Measurements from ENCODE around the gene HMCN2.

HMCN2 gene

GRCh38 chr9:130345897-130346385, 80.4 kb downstream of the HMCN2 start:
- DNase-seq (ENCODE audit: low spot score), result no peak

GRCh38 chr9:130346431-130346830, 80.9 kb downstream of the HMCN2 start:
- DNase-seq (ENCODE audit: low spot score), result no peak

- no peak for DNase-seq (ENCODE audit: low spot score)
These were observed 81.5 kb downstream of the HMCN2 start for GRCh38 chr9:130347036-130347435.

- DNase-seq (ENCODE audit: low spot score), result no peak
These were observed 82.4 kb downstream of the HMCN2 start for GRCh38 chr9:130347931-130348330.

GRCh38 chr9:130348341-130348740, 82.8 kb downstream of the HMCN2 start:
- DNase-seq (ENCODE audit: low spot score), result no peak

GRCh38 chr9:130348881-130349280, 83.3 kb downstream of the HMCN2 start:
- no peak for DNase-seq (ENCODE audit: low spot score)

GRCh38 chr9:130349398-130349797, 83.8 kb downstream of the HMCN2 start:
- DNase-seq (ENCODE audit: low spot score), result no peak

- no peak for DNase-seq (ENCODE audit: low spot score)
These were observed 85.8 kb downstream of the HMCN2 start for GRCh38 chr9:130351343-130351742.

- DNase-seq (ENCODE audit: low spot score), result peak; percentile 61
These were observed 86.5 kb downstream of the HMCN2 start for GRCh38 chr9:130352081-130352480.

GRCh38 chr9:130352586-130353285, 87.2 kb downstream of the HMCN2 start:
- no peak for DNase-seq (ENCODE audit: low spot score)

- no peak for DNase-seq (ENCODE audit: low spot score)
These were observed 88.8 kb downstream of the HMCN2 start for GRCh38 chr9:130354378-130354777.

GRCh38 chr9:130354806-130355205, 89.2 kb downstream of the HMCN2 start:
- DNase-seq (ENCODE audit: low spot score), result no peak

GRCh38 chr9:130356033-130356432, 90.5 kb downstream of the HMCN2 start:
- no peak for DNase-seq (ENCODE audit: low spot score)

- no peak for DNase-seq (ENCODE audit: low spot score)
These were observed 91.5 kb downstream of the HMCN2 start for GRCh38 chr9:130356877-130357584.

- DNase-seq (ENCODE audit: low spot score), result no peak
These were observed 93.4 kb downstream of the HMCN2 start for GRCh38 chr9:130358928-130359327.

- DNase-seq (ENCODE audit: low spot score), result no peak
These were observed 94.3 kb downstream of the HMCN2 start for GRCh38 chr9:130359819-130360218.

GRCh38 chr9:130360672-130361071, 95.1 kb downstream of the HMCN2 start:
- DNase-seq (ENCODE audit: low spot score), result no peak

- DNase-seq (ENCODE audit: low spot score), result no peak
These were observed 96.4 kb downstream of the HMCN2 start for GRCh38 chr9:130361873-130362362.

- DNase-seq (ENCODE audit: low spot score), result no peak
These were observed 97.1 kb downstream of the HMCN2 start for GRCh38 chr9:130362691-130363090.

GRCh38 chr9:130363755-130364404, 98.3 kb downstream of the HMCN2 start:
- DNase-seq (ENCODE audit: low spot score), result no peak

- no peak for DNase-seq (ENCODE audit: low spot score)
These were observed 99.2 kb downstream of the HMCN2 start for GRCh38 chr9:130364619-130365322.

- DNase-seq (ENCODE audit: low spot score), result no peak
These were observed 99.8 kb downstream of the HMCN2 start for GRCh38 chr9:130365323-130365721.

Measured in germinal center (tissue), 1 donor.